Stimulated activated CD4-positive, alpha-beta T cell treated with anti-CD3 and anti-CD28 coated beads, Interleukin-4, amount 100 ng/mL, for 24 hours (primary cell): ENCODE measurements around the gene COL4A1.

Experiments
- DNase-seq: peaks from one replicate; pipeline ENCODE4 v3.0.0-alpha.2; 2020

COL4A1 gene

GRCh38 chr13:110269509-110270185 lies 37.3 kb downstream of the COL4A1 start:
- DNase-seq, result no peak

- DNase-seq, result no peak
Measured at GRCh38 chr13:110268576-110269185, 38.3 kb downstream of the COL4A1 start.

- DNase-seq, result no peak
Measured at GRCh38 chr13:110268061-110268460, 38.9 kb downstream of the COL4A1 start.

- no peak for DNase-seq
Measured at GRCh38 chr13:110266983-110267382, 40.0 kb downstream of the COL4A1 start.

- DNase-seq, result no peak
Measured at GRCh38 chr13:110266431-110266809, 40.5 kb downstream of the COL4A1 start.

GRCh38 chr13:110265682-110266430 lies 41.1 kb downstream of the COL4A1 start:
- DNase-seq, result no peak

GRCh38 chr13:110265341-110265681 lies 41.6 kb downstream of the COL4A1 start:
- DNase-seq, result no peak

- DNase-seq, result no peak
Measured at GRCh38 chr13:110264685-110265275, 42.2 kb downstream of the COL4A1 start.

GRCh38 chr13:110263888-110264287 lies 43.1 kb downstream of the COL4A1 start:
- no peak for DNase-seq

GRCh38 chr13:110263404-110263803 lies 43.6 kb downstream of the COL4A1 start:
- no peak for DNase-seq

GRCh38 chr13:110262508-110263291 lies 44.3 kb downstream of the COL4A1 start:
- DNase-seq, result no peak

GRCh38 chr13:110262082-110262436 lies 44.9 kb downstream of the COL4A1 start:
- no peak for DNase-seq

GRCh38 chr13:110261166-110262081 lies 45.5 kb downstream of the COL4A1 start:
- DNase-seq, result no peak

GRCh38 chr13:110259651-110260050 lies 47.3 kb downstream of the COL4A1 start:
- no peak for DNase-seq

- no peak for DNase-seq
Measured at GRCh38 chr13:110258876-110259631, 47.9 kb downstream of the COL4A1 start.

- no peak for DNase-seq
Measured at GRCh38 chr13:110257408-110257807, 49.5 kb downstream of the COL4A1 start.

GRCh38 chr13:110256126-110256905 lies 50.6 kb downstream of the COL4A1 start:
- DNase-seq, result no peak

- DNase-seq, result no peak
Measured at GRCh38 chr13:110254751-110255553, 52.0 kb downstream of the COL4A1 start.

GRCh38 chr13:110254151-110254679 lies 52.7 kb downstream of the COL4A1 start:
- no peak for DNase-seq
